Measurements from ENCODE around the gene CALB2. TPM values are rescaled to one million over a fixed set of nuclear protein-coding genes. Genes with fewer than 3 reads are reported as not detected.
"Not testable (repeated sequence)": the region's sequence is repeated elsewhere in the genome, so short reads cannot be mapped to it uniquely, and the experiment has no call there.

CALB2 gene, protein sequence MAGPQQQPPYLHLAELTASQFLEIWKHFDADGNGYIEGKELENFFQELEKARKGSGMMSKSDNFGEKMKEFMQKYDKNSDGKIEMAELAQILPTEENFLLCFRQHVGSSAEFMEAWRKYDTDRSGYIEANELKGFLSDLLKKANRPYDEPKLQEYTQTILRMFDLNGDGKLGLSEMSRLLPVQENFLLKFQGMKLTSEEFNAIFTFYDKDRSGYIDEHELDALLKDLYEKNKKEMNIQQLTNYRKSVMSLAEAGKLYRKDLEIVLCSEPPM
- total RNA-seq = 0.12 and 5.6 TPM in 2 replicates

DNA sequence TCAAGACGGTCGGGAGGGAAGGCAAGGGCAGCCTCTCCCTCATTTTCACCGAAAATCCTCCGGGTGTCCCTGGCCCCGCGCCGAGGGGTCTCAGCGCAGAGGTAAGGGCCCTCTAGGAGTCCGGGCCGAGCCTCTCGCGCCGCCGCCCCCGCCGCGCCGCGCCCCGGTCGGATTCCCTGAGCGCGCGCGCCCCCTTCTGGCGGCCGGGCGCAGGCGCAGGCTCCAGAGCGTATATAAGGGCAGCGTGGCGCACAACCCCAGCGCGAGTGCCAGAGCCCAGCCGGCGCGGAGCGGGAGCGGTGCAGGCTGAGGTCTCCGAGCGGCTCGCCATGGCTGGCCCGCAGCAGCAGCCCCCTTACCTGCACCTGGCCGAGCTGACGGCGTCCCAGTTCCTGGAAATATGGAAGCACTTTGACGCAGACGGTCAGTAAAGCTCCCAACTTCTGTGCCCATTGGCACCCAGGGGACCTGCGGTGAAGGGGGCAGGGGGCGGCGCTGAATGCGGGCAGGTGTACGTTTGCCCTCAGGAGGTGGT lies at the start of gene CALB2:
Gene CALB2 (plus strand): TSS at position 260 of the 535 bp plus-strand sequence. CDS start 70 bp downstream, at position 330.
- DNase-seq (ENCODE audit: low read depth) = no peak
- H3K4me3 ChIP-seq (ENCODE audit: low read depth, low read length) = peak within 1 kb of the TSS; percentile 46
- TF ChIP-seq, protein P1, sequence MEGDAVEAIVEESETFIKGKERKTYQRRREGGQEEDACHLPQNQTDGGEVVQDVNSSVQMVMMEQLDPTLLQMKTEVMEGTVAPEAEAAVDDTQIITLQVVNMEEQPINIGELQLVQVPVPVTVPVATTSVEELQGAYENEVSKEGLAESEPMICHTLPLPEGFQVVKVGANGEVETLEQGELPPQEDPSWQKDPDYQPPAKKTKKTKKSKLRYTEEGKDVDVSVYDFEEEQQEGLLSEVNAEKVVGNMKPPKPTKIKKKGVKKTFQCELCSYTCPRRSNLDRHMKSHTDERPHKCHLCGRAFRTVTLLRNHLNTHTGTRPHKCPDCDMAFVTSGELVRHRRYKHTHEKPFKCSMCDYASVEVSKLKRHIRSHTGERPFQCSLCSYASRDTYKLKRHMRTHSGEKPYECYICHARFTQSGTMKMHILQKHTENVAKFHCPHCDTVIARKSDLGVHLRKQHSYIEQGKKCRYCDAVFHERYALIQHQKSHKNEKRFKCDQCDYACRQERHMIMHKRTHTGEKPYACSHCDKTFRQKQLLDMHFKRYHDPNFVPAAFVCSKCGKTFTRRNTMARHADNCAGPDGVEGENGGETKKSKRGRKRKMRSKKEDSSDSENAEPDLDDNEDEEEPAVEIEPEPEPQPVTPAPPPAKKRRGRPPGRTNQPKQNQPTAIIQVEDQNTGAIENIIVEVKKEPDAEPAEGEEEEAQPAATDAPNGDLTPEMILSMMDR (conservative IDR thresholded peaks at IDR 0.05; ENCODE audit: low read depth, low read length) = peak; percentile 58

DNA sequence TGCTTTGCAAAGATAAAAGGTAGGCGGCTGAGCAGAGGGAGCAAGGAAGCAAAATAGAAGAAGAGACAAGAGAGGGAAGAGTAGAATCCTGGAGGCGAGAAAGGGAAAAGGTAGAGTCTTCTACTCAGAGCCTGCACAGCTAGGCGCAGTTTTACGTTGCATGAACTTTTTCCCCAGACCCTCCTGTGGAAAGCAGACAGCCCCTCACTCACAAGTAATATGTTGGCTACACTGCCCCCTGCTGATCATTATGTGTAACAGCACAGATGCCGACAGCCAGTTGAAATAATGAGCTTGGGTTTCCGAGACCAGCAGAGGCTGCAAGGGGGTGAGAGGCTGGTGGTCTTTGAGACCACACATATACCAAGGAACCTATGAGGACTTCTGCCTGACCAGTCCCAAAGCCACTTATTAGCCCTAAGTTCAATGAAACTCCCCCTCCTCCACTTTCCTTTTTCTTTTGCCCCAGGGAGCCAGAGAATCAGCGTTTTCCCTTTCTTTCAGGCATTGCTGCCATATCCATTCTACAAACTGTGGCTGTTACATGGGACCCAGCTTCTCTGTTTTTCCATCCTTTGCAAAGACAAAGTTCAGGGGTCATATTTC lies 46.9 kb upstream of the CALB2 start:
- no peak overlapping the region for H3K4me3 ChIP-seq (ENCODE audit: low read depth, low read length)
- DNase-seq (ENCODE audit: low read depth) = no peak
- TF ChIP-seq, protein P1 (conservative IDR thresholded peaks at IDR 0.05; ENCODE audit: low read depth, low read length) = peak; percentile 83

DNA sequence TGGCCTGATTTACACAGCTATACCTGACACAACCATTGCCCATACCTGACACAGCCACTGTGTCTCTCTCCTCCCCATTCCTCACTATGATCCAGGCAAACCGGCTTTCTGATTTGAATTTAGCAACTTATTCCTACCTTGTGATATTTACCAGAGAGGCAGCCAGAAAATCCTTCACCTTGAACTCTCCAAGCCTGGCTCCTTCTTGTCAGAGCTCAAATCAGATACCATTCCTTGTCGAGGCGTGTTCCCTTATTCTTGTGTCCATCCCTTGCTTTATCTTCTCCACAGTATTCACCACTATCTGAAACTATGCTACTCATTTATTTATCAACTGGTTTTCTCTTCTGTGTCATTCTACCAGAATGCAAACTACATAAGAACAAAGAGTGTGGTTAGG lies 44.9 kb upstream of the CALB2 start:
- H3K4me3 ChIP-seq (ENCODE audit: low read depth, low read length); DNase-seq (ENCODE audit: low read depth): not testable (repeated sequence)

DNA sequence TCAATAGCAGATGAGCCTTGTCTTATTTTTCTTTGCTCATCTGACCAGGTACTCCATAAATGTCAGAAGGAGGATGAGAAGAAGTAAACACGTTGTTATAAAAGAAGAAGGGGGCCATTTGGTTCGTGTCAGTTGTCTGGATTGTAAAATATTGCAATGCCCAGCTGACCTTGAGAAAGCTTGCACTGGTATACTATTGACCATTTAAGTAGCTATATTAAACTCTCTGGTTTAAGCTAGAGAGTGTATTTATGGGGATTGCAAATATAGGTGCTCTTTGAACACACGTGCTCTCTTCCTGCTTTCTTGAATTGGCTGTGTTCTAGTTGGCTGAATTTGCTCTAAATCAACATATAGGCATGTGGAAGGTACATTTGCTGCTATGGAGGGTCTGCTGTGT lies 43.3 kb upstream of the CALB2 start:
- TF ChIP-seq, protein P1 (conservative IDR thresholded peaks at IDR 0.05; ENCODE audit: low read depth, low read length) = no peak
- H3K4me3 ChIP-seq (ENCODE audit: low read depth, low read length) = no peak overlapping the region
- no peak for DNase-seq (ENCODE audit: low read depth)

DNA sequence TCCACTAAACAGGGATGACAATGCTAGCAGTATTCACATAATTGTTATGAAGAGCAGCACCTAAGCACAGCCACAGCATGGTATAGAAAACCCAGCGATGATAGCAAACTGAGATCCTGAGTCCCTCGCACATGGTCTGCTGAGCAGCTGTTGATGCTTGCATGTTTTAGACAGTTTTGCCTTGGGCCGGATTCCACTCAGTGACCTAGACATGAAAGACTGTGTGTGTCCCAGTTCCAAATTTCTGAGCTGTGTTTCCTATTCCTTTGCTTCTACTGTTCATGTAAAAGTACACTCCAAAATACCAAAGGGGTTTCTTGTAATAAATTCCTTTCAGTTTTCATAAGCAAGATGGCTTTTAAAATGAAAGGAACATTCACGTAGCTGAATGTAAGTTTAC lies 38.5 kb upstream of the CALB2 start:
- H3K4me3 ChIP-seq (ENCODE audit: low read depth, low read length) = no peak overlapping the region
- TF ChIP-seq, protein P1 (conservative IDR thresholded peaks at IDR 0.05; ENCODE audit: low read depth, low read length) = no peak
- no peak for DNase-seq (ENCODE audit: low read depth)

DNA sequence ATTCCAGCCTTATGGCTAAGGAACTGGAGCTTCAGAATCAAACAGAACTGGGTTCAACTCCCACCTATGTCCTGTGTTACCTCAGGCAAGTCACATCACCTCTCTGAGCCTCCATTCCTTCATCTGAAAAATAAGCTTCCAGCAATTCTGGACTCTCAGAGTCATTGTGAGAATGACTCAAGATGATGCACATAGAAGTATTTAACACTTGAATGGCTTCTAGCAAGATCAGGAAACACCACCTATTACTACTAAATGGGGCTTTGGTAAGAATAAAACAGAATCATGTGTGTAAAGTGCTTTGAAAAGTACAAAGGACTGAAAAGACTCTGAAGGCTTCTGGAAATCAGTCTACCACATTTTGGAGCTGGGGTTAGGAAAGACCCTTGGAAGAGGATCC lies 30.8 kb upstream of the CALB2 start:
- TF ChIP-seq, protein P1 (conservative IDR thresholded peaks at IDR 0.05; ENCODE audit: low read depth, low read length) = no peak
- no peak overlapping the region for H3K4me3 ChIP-seq (ENCODE audit: low read depth, low read length)
- no peak for DNase-seq (ENCODE audit: low read depth)

DNA sequence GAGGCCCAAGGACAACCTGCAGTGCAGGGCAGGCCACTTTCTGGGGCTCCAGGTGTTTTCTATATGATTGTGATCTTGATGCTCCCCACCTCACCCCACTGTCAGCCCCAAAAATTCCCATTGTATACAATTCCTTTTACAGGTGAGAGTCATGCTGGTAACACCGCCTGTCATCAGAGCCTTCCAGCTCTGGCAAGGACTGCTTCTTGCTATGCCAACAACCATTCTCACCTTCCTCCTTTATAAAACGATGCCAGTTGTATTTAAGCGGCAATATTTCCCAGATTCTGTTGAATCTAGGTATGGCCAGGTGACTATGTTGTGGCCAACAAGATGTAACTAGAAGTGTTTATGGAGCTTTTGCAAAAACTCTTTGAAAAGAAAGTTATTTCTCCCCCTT lies 30.4 kb upstream of the CALB2 start:
- no peak overlapping the region for H3K4me3 ChIP-seq (ENCODE audit: low read depth, low read length)
- TF ChIP-seq, protein P1 (conservative IDR thresholded peaks at IDR 0.05; ENCODE audit: low read depth, low read length) = no peak
- no peak for DNase-seq (ENCODE audit: low read depth)
